Measurements from ENCODE around the gene CMIP.
"Not testable (repeated sequence)": the region's sequence is repeated elsewhere in the genome, so short reads cannot be mapped to it uniquely, and the experiment has no call there.

Gene CMIP

GRCh38 chr16:81572386-81573144 is 128.0 kb downstream of the CMIP start:
- no peak for DNase-seq

- DNase-seq = no peak
These were observed 129.0 kb downstream of the CMIP start for GRCh38 chr16:81573533-81574020.

- DNase-seq = no peak
These were observed 129.6 kb downstream of the CMIP start for GRCh38 chr16:81574168-81574567.

GRCh38 chr16:81575307-81575706 is 130.7 kb downstream of the CMIP start:
- DNase-seq = no peak

- DNase-seq = no peak
These were observed 131.2 kb downstream of the CMIP start for GRCh38 chr16:81575834-81576233.

- DNase-seq = no peak
These were observed 132.1 kb downstream of the CMIP start for GRCh38 chr16:81576696-81577095.

DNA sequence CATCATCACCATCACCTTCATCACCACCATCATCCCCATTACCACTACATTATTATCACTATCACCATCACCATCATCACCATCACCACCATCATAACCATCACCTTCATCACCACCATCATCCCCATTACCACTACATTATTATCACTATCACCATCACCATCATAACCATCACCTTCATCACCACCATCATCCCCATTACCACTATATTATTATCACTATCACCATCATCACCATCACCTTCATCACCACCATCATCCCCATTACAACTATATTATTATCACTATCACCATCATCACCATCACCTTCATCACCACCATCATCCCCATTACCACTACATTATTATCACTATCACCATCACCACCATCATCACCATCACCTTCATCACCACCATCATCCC is 132.7 kb downstream of the CMIP start:
- not testable (repeated sequence) for DNase-seq

GRCh38 chr16:81578076-81578475 is 133.5 kb downstream of the CMIP start:
- DNase-seq = no peak

DNA sequence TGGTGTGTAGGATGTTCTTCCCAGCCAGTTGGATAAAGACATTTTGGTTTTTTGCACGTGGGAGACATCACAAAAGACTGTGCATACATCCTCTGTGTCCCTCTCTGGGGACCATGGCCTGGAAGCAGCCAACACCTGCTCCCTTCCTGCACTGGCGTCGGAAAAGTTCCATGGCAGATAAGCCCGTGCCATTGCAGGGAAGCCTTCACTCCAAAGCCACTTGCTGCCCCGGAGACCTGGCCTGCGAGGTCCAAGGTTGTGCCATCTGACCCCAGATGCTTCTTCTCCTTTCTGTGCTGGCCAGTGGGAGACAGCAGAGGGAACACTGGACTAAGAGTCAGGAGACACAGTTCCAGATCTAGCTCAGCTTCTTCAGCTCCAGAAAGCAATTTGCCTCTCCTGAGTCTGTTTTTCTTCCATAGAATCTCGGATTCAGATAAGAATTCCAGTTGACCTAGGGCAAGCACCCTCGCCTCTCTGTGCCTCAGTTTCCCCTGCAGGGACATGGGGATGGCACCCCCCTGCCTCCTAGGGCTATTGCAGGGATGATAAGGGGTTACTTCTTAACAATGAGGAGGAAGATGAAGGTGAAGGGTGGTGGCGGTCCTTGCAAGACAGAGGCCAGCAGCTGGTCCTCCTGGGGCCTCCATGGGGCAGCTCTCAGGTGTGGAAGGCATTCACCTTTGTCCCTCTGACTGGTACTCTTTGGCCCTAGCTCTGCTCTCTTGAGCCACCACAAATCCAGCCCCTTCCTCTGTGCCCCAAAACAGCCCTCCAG is 134.2 kb downstream of the CMIP start:
- no peak for DNase-seq

GRCh38 chr16:81581107-81581506 is 136.5 kb downstream of the CMIP start:
- no peak for DNase-seq

DNA sequence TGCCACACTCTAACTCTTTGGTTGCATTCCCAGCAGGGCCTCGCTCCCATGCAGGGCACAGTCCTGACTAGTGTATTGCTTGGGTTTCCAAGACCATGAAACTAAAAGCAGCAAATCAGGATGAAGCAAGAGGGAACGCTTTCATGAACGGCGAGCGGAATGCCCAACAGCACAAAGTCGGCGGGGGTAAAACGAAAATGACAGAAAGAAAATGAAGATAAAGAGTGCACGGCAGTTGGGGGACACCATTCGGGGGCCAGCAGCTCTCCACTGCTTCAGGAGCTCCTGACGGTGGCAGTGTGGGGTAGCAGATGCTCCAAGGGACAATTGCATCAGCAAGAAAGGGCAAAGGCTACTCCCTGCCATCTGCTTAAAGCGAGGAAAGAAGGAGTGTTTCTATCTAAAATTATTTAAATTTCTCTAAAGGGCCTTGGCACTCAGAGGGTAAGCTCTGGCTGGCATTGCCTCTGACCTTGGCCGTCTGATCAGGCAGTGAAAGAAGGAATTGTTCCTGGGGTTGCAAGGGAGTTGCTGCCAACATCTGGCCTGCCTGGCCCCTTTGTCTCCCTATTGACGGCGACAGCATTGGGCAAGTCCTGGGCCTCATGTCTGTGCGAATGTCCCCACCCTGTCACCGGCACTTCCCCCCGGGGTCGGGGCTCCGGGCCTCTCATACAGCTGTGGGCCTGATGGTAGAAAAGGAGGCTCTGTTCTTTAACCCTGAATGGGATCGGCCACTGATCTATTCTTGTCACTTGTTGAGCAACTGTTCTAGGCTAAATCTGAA is 138.2 kb downstream of the CMIP start:
- DNase-seq = no peak

- DNase-seq = no peak
These were observed 139.5 kb downstream of the CMIP start for GRCh38 chr16:81583893-81584631.

DNA sequence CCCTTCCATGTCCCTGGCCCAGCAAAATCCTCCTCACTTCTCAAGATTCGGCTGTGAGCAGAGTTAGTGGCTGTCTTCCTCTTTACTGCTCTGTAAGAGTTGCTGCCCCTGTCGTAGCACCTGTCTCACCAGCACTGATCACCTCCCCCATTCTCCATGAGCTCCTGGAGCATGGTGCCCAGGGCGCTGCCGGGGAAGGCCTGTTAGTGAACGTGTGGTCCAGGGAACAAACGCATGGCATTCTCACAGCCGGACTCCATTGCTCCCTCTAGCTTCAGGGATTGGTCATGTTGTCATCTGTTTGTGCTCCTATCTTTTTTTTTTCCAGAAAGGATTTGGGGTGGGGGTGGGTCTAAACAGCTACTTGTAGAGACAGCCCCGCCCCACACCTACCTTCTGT is 141.2 kb downstream of the CMIP start:
- DNase-seq = no peak

GRCh38 chr16:81586417-81586816 is 141.8 kb downstream of the CMIP start:
- no peak for DNase-seq

DNA sequence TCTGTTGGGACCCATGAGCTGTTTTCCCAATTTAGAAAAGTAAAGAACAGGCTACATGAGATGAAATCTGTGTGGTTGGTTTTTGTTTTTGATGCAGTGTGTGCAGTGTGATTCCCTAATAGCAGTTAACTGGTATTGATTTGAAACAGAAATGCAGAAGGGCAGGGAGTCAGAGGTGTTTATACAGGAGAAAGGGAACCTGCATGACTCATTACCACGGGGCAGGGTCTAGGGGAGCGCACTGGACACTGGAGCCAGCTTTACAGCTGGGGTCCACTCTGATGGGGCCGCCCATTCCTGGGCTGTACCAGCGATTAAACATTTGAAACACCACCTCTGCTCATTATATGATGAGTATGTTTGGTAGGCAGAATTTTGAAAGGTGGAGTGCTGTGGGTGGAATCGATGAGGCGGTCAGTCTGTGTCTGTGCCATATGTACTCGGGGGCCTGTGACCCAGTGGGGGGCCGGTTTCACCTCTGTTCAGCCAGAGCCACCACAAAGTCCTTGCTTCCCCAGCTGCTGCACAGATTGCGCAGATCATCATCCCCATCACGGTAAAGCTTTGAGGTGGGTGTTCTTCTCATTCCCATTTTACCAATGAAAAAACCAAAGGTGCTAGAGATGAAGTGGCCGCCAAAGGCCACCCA is 142.5 kb downstream of the CMIP start:
- DNase-seq = no peak

- no peak for DNase-seq
These were observed 143.1 kb downstream of the CMIP start for GRCh38 chr16:81587626-81588160.

- no peak for DNase-seq
These were observed 143.9 kb downstream of the CMIP start for GRCh38 chr16:81588326-81589081.

- DNase-seq = no peak
These were observed 145.5 kb downstream of the CMIP start for GRCh38 chr16:81589975-81590650.

DNA sequence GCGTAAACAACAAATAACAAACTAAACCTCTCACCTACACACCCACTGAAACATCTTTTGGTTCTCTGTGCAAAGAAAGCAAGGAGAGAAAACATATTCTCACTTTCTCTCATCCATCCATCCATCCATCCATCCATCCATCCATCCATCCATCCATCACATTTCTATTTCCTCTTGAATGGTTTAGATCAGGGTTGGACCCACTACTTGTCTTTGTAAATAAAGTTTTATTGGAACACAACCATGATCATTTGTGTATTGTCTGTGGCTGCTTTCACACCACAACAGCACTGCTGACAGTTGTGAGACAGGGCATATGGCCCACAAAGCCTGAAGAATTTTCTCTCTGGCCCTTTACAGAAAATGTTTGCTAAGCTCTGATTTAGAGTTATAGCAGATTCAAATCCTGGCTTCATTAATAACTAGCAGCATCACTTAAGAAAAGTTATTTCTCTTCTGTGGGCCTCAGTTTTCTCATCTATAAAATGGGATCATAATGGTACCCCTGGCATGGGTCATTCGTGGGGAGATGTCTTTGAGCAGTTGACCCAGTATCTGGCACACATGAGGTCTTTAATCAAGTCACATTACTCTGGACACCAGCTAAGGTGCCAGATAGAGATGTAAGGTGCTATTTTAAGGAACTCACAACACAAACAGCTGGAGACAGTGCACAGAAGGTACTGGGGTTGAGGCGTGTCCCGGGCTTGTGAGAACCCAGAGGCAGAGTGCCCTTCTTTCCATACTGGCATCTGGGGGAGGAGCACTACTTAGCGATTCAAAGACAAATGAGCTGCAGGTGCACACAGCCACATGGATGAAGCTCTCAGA is 146.3 kb downstream of the CMIP start:
- DNase-seq = no peak

DNA sequence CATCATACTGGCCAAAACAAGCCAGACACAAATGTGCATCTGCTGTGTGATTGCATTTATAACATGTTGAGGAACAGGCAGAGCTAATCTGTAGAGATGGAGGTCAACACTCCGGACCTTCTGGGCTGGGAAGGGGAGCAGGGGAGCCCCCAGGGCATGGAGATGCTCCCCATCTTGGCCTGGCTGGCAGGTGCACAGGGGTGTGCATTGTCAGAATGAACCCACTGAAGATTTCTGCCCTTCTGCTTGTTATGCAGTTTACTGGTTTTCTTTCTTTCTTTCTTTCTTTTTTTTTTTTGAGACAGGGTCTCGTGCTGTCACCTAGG is 146.9 kb downstream of the CMIP start:
- DNase-seq = no peak
